K562 (cell line): ENCODE results near the gene NUP188. TPM values are rescaled to one million over a fixed set of nuclear protein-coding genes. Genes with fewer than 3 reads are reported as not detected.

Source experiments
- ATAC-seq: fragments of 200-7000 bp; cut with Tn5 transposase; 3 replicates; pipeline ENCODE4 v1.9.1; 2020; ENCODE audit warnings: moderate library complexity
- BruUV-seq: library from RNA; stranded (reverse); fragments of 400-500 nt; replicated peaks from 2 replicates; lab custom pipeline; 2021; lab: Mats Ljungman, UMichigan
- CTCF ChIA-PET: fragments of 300-600 bp; formaldehyde crosslinking; extraction: SDS; loops from one replicate; lab custom pipeline; 2021; ENCODE audit warnings: low intra/inter-chr PET ratio; lab: Yijun Ruan, JAX
- POLR2A ChIA-PET: fragments of 300-600, 350-650 bp; sonication (Branson Sonifier 250); formaldehyde crosslinking; extraction: SDS; loops from one replicate; lab custom pipeline; 2021; ENCODE audit warnings: antibody characterized with exemption, inconsistent platforms; lab: Yijun Ruan, JAX
- DNase-seq, 4 experiments: peaks; one replicate each; pipeline versions ENCODE4 v3.0.0 to v3.0.0-alpha.2; 2011 to 2018; ENCODE audit warnings: low spot score in 3 of 4, mixed read lengths in 3 of 4; ENCODE audit errors: extremely low read depth in 1 of 4
- FAIRE-seq: peaks from 2 replicates; lab custom pipeline; 2011; peaks lifted over from hg19 to GRCh38; lab: Jason Lieb, UNC
- H2AFZ ChIP-seq: 2 replicates; pipeline ENCODE4 v1.6.0; 2011; ENCODE audit warnings: low read depth, low read length, control low read depth, inconsistent platforms
- H3K27ac ChIP-seq: fragments of 200-600 bp; 3 replicates; pipeline ENCODE4 v1.8.0; 2011; ENCODE audit warnings: low read depth, mild to moderate bottlenecking, control low read depth, inconsistent platforms, low read length, moderate library complexity, mixed read lengths; ENCODE audit errors: extremely low read depth
- H3K27me3 ChIP-seq, 2 experiments: fragments of 300-600 bp in 1 of 2; 2 replicates in 1 of 2; 3 replicates in 1 of 2; pipeline versions ENCODE4 v1.6.0 to v1.8.0; 2011; ENCODE audit warnings: inconsistent platforms in 2 of 2, low read length in 2 of 2, mild to moderate bottlenecking in 1 of 2, mixed read lengths in 1 of 2, moderate library complexity in 1 of 2; ENCODE audit not compliant: control insufficient read depth in 2 of 2, insufficient read depth in 2 of 2
- H3K36me3 ChIP-seq: fragments of 300-600 bp; 3 replicates; pipeline ENCODE4 v1.8.0; 2011; ENCODE audit warnings: mild to moderate bottlenecking, low read length, inconsistent platforms; ENCODE audit not compliant: control insufficient read depth, insufficient read depth
- H3K4me1 ChIP-seq, 2 experiments: fragments of 200-600 bp in 1 of 2; replicated peaks in 1 of 2; 2 replicates in 1 of 2; 3 replicates in 1 of 2; pipeline versions ENCODE4 v1.5.1 to v1.8.0; 2011; ENCODE audit warnings: inconsistent platforms in 2 of 2, low read length in 2 of 2, mild to moderate bottlenecking in 1 of 2, mixed read lengths in 1 of 2, moderate library complexity in 1 of 2; ENCODE audit not compliant: control insufficient read depth in 2 of 2, insufficient read depth in 2 of 2
- H3K4me2 ChIP-seq: 2 replicates; pipeline ENCODE4 v1.6.1; 2011; ENCODE audit warnings: low read length, control low read depth, inconsistent platforms, mixed read lengths; ENCODE audit not compliant: insufficient read depth
- H3K4me3 ChIP-seq: fragments of 200-600 bp; sonication (generic), shearing (Covaris generic); 2 replicates; pipeline ENCODE4 v1.5.1; 2016; ENCODE audit warnings: control low read depth, inconsistent platforms
- H3K79me2 ChIP-seq: fragments of 200-600 bp; 3 replicates; pipeline ENCODE4 v1.8.0; 2011; ENCODE audit warnings: low read length, inconsistent platforms; ENCODE audit not compliant: control insufficient read depth, insufficient read depth
- H3K9ac ChIP-seq, 2 experiments: 2 replicates each; pipeline versions ENCODE4 v1.6.0 to v1.6.1; 2011; ENCODE audit warnings: low read depth in 2 of 2, low read length in 2 of 2, control low read depth in 1 of 2, inconsistent platforms in 1 of 2, mild to moderate bottlenecking in 1 of 2, mixed read lengths in 1 of 2; ENCODE audit not compliant: insufficient read depth in 1 of 2
- H3K9me1 ChIP-seq: one replicate; pipeline ENCODE4 v1.6.0; 2011; ENCODE audit warnings: inconsistent platforms, mild to moderate bottlenecking, low read length, moderate library complexity; ENCODE audit not compliant: control insufficient read depth, insufficient read depth
- H3K9me3 ChIP-seq: replicated peaks from 2 replicates; pipeline ENCODE4 v1.5.1; 2011; ENCODE audit warnings: low read depth, low read length, inconsistent platforms; ENCODE audit not compliant: control insufficient read depth, insufficient read depth
- H4K20me1 ChIP-seq: replicated peaks from 2 replicates; pipeline ENCODE4 v1.6.1; 2011; ENCODE audit warnings: low read length, inconsistent platforms, mixed read lengths; ENCODE audit not compliant: control insufficient read depth, insufficient read depth
- ARID2 ChIP-seq: fragments of 450-650 bp; IDR thresholded peaks from 2 replicates; pipeline ENCODE4 v1.6.1; 2017; ENCODE audit warnings: antibody characterized with exemption, mild to moderate bottlenecking
- CBFA2T3 ChIP-seq: fragments of 450-650 bp; IDR thresholded peaks from 2 replicates; pipeline ENCODE4 v1.6.1; 2017
- CBX5 ChIP-seq: IDR thresholded peaks from 2 replicates; pipeline ENCODE4 v1.6.1; 2014; ENCODE audit warnings: low read depth, borderline replicate concordance
- GATAD2B ChIP-seq: fragments of 450-650 bp; IDR thresholded peaks from 2 replicates; pipeline ENCODE4 v1.6.1; 2017; ENCODE audit warnings: mild to moderate bottlenecking, borderline replicate concordance
- GTF2F1 ChIP-seq: IDR thresholded peaks from 2 replicates; pipeline ENCODE4 v1.6.1; 2011; ENCODE audit warnings: low read depth, low read length, improper control_type of control experiment
- HEY1 ChIP-seq: fragments of 250-450 bp; sonication (Bioruptor Pico); IDR thresholded peaks from 2 replicates; pipeline ENCODE4 v1.5.0; 2020; ENCODE audit warnings: mild to moderate bottlenecking, moderate library complexity, borderline replicate concordance
- HNRNPL ChIP-seq: fragments of 200-400 bp; formaldehyde crosslinking; IDR thresholded peaks from 2 replicates; pipeline ENCODE4 v1.6.1; 2017; ENCODE audit warnings: low read depth, mild to moderate bottlenecking, low read length
- KAT8 ChIP-seq: fragments of 450-650 bp; IDR thresholded peaks from 2 replicates; pipeline ENCODE4 v1.6.1; 2016; ENCODE audit warnings: low read depth, mild to moderate bottlenecking
- LEF1 ChIP-seq: fragments of 450-650 bp; IDR thresholded peaks from 2 replicates; pipeline ENCODE4 v1.6.1; 2016; ENCODE audit warnings: mild to moderate bottlenecking
- NR1H2 ChIP-seq: sonication (generic); formaldehyde crosslinking; IDR thresholded peaks from 2 replicates; pipeline ENCODE4 v1.4.0; 2020; ENCODE audit warnings: mild to moderate bottlenecking, missing genetic modification reagents
- RBM25 ChIP-seq: fragments of 200-400 bp; formaldehyde crosslinking; IDR thresholded peaks from 2 replicates; pipeline ENCODE4 v1.6.1; 2018; ENCODE audit warnings: low read length, low read depth, moderate library complexity; ENCODE audit not compliant: severe bottlenecking
- RFX1 ChIP-seq: fragments of 450-650 bp; IDR thresholded peaks from 2 replicates; pipeline ENCODE4 v1.6.1; 2016; ENCODE audit warnings: mild to moderate bottlenecking, moderate library complexity
- SMC3 ChIP-seq: conservative IDR thresholded peaks from 2 replicates; pipeline ENCODE4 v1.6.1; 2011; ENCODE audit warnings: low read depth, low read length, improper control_type of control experiment; ENCODE audit not compliant: insufficient read depth
- TEAD2 ChIP-seq: fragments of 450-650 bp; IDR thresholded peaks from 2 replicates; pipeline ENCODE4 v1.6.1; 2016; ENCODE audit warnings: missing genetic modification characterization, control low read depth, missing compliant biosample characterization
- ZBTB5 ChIP-seq: fragments of 450-650 bp; IDR thresholded peaks from 2 replicates; pipeline ENCODE4 v1.6.1; 2017; ENCODE audit warnings: antibody characterized with exemption
- ZNF274 ChIP-seq: IDR thresholded peaks from 2 replicates; pipeline ENCODE4 v1.6.1; 2011; ENCODE audit warnings: low read depth, mild to moderate bottlenecking, low read length, moderate library complexity, borderline replicate concordance
- WGBS: fragments of 100-300 bp; shearing (Covaris generic); methylation state at CpG from one replicate; pipeline ENCODE4 v1.1.6; 2016; ENCODE audit warnings: low coverage, mixed read lengths; ENCODE audit not compliant: insufficient coverage; ENCODE audit errors: missing lambda C conversion rate; 5-methylcytosine and 5-hydroxymethylcytosine counted together
- in situ Hi-C: fragments of 300-500 bp; cut with MboI; formaldehyde crosslinking; loops from 4 replicates; pipeline ENCODE4 v1.15.0; 2018; ENCODE audit warnings: inconsistent platforms, mixed read lengths
- intact Hi-C: fragments of 100-400 bp; cut with micrococcal nuclease; formaldehyde crosslinking; loops from 2 replicates; pipeline ENCODE4 v1.14.2; 2022
- polyA plus RNA-seq, 8 experiments: library from polyadenylated mRNA; depleted of rRNA in 4 of 8; stranded (reverse) in 5 of 8; unstranded in 3 of 8; fragments of >200 nt; fragmentation: Nextera tagmentation in 2 of 8; fragmentation: Illumina TruSeq in 1 of 8; extraction: Ambion mirVana in 2 of 8; extraction: Trizol in 1 of 8; gene quantifications; 2 replicates each; pipeline versions ENCODE4 v1.2.1 to v1.2.3, GENCODE V29; 2011 to 2014; ENCODE audit warnings: inconsistent platforms in 1 of 8, missing spikeins in 1 of 8
- total RNA-seq, 7 experiments: library from RNA; depleted of rRNA in 6 of 7; stranded (reverse); fragments of >200 nt in 6 of 7; fragmentation: Illumina TruSeq in 2 of 7; extraction: Trizol in 2 of 7; gene quantifications; 2 replicates each; pipeline versions ENCODE4 v1.2.1 to v1.2.3, GENCODE V29; 2011 to 2021; ENCODE audit warnings: low replicate concordance in 1 of 7

Gene NUP188
- total and polyA plus RNA-seq, 9 of the 15 experiments (the other 6 are each of a cell fraction or from before 2014, with no cell fraction given): 11.7 to 135 (median 70.6) TPM

- Histone ChIP-seq H3K79me2 (peaks cover 49% of the 10 kb centered on the region), H3K4me1 (peaks cover 44 to 67% of the 10 kb centered on the region in 2 experiments), H3K9me1 (peaks cover 4% of the 10 kb centered on the region), H2AFZ (no peak overlapping the region), H3K9ac (peak overlapping the region; percentile 67 to 94), H3K9me3 (no peaks in the 10 kb centered on the region), H3K27ac (peak overlapping the region; percentile 26; the same call in 2 of the 3 replicates), H3K4me2 (peak overlapping the region; percentile 98), H3K4me3 (peak overlapping the region; percentile 73), H4K20me1 (no peaks in the 10 kb centered on the region; the same call in 1 of the 2 replicates), H3K36me3 (peaks cover 25% of the 10 kb centered on the region; the same call in 2 of the 3 replicates), H3K27me3 (no peaks in the 10 kb centered on the region)
- DNase-seq (peak; percentile 23 to 47 (median 30)), FAIRE-seq (no peak), ATAC-seq (peak; percentile 37)
- WGBS: under 1% methylated on average over 28 of the region's 32 CpGs
- no TSS peak for BruUV-seq
- in situ Hi-C loops: no loop called here
- POLR2A ChIA-PET: interaction anchor here (0.6 to 1.5 kb wide), 8 partner anchors 10 to 141 kb away, joined by 3 to 6 read pairs (median 4); no protein-coding TSS in a partner anchor
- intact Hi-C loops: loop anchor here (1.0 to 5.0 kb wide), 2 partner anchors 32 to 45 kb away; partner anchors contain the start of gene DOLPP1
- CTCF ChIA-PET: interaction anchor here (0.6 to 0.7 kb wide), 2 partner anchors 219 to 438 kb away, joined by 3 to 5 read pairs; partner anchors contain the start of gene ENDOG
- TF ChIP-seq ZBTB5 (no peak), GTF2F1 (no peak), HEY1 (CRISPR knock-in tag) (no peak), RFX1 (no peak), RBM25 (no peak), CBFA2T3 (no peak), TEAD2 (tag) (no peak), KAT8 (no peak), SMC3 (no peak), CBX5 (no peak), LEF1 (no peak), NR1H2 (CRISPR knock-in tag) (no peak), ARID2 (peak; percentile 14; the same call in 1 of the 2 replicates), HNRNPL (no peak), GATAD2B (no peak), ZNF274 (no peak)
These were observed 89.6 kb downstream of the NUP188 start for GRCh38 chr9:129036923-129037766.
